Mucosa of descending colon (tissue), 3 donors: Measurements from ENCODE around the gene ALDOC. TPM values are rescaled to one million over a fixed set of nuclear protein-coding genes. Genes with fewer than 3 reads are reported as not detected.

ENCODE experiments used
- ATAC-seq: fragments of 200-7000 bp; cut with Tn5 transposase; one replicate; pipeline ENCODE4 v1.9.1; 2020; ENCODE audit warnings: mild to moderate bottlenecking, moderate library complexity
- DNase-seq, 3 donors: peaks; one replicate each; pipeline ENCODE4 v3.0.0-alpha.2; 2020
- H3K36me3 ChIP-seq: fragments of 200-600 bp; one replicate; pipeline ENCODE4 v1.8.0; 2021; ENCODE audit warnings: low read depth, mild to moderate bottlenecking
- H3K4me1 ChIP-seq: fragments of 200-600 bp; one replicate; pipeline ENCODE4 v1.8.0; 2021; ENCODE audit warnings: low read depth, mild to moderate bottlenecking
- H3K4me3 ChIP-seq: fragments of 200-600 bp; one replicate; pipeline ENCODE4 v1.8.0; 2021; ENCODE audit warnings: mild to moderate bottlenecking
- H3K9me3 ChIP-seq: fragments of 200-600 bp; one replicate; pipeline ENCODE4 v1.8.0; 2021; ENCODE audit warnings: mild to moderate bottlenecking
- intact Hi-C, 2 donors: fragments of 100-400 bp; cut with DNase I in 1 of 2; cut with micrococcal nuclease in 1 of 2; formaldehyde crosslinking; loops; one replicate each; pipeline versions ENCODE4 v1.11.0 to v1.11.1; 2022; cut with DNase I, micrococcal nuclease
- long read RNA-seq, 2 donors: library from polyadenylated mRNA; unstranded; transcript quantifications; one replicate each; pipeline ENCODE4 v2.0.0, GENCODE V29; 2019 to 2021
- total RNA-seq, 3 donors: library from RNA; stranded (reverse); fragmentation: NEBNext Ultra II Directional in 2 of 3; extraction: Animal tissue kit (Norgen Biotek cat#: 25700) in 2 of 3; gene quantifications; one replicate each; pipeline versions ENCODE4 v1.2.1 to v1.2.4, GENCODE V29; 2021 to 2023
- TF ChIP-seq, protein P1 (sequence below): fragments of 200-600 bp; IDR thresholded peaks from one replicate; pipeline ENCODE4 v1.8.0; 2022; ENCODE audit warnings: antibody characterized with exemption, mild to moderate bottlenecking
- donor health status: DM: no; HTN: no; CAD: no; lungs with moderate emphysema.
- donor health status: DM: no; HTN: no; CAD: no.
- donor health status: DM: no; HTN: yes; CAD: no.

The ALDOC gene
- total RNA-seq, result 10 to 100 TPM; 15.3 to 25.4 (median 19.7) TPM
- long read RNA-seq, donor 1, transcript ALDOC-201 (9 exons, 1,982 nt), result major isoform, 7 of 7 reads
- long read RNA-seq, donor 1, partial matches to known transcripts, result 0 of 7 reads
- long read RNA-seq, donor 1, other reads (novel, unspliced or antisense), result 0 of 7 reads
- long read RNA-seq, donor 2, transcript ALDOC-203 (10 exons, 1,722 nt), result major isoform, 7 of 14 reads
- long read RNA-seq, donor 2, transcript ALDOC-201 (9 exons, 1,982 nt), result minor isoform, 5 of 14 reads
- long read RNA-seq, donor 2, partial matches to known transcripts, result 1 of 14 reads
- long read RNA-seq, donor 2, other reads (novel, unspliced or antisense), result 1 of 14 reads

DNA sequence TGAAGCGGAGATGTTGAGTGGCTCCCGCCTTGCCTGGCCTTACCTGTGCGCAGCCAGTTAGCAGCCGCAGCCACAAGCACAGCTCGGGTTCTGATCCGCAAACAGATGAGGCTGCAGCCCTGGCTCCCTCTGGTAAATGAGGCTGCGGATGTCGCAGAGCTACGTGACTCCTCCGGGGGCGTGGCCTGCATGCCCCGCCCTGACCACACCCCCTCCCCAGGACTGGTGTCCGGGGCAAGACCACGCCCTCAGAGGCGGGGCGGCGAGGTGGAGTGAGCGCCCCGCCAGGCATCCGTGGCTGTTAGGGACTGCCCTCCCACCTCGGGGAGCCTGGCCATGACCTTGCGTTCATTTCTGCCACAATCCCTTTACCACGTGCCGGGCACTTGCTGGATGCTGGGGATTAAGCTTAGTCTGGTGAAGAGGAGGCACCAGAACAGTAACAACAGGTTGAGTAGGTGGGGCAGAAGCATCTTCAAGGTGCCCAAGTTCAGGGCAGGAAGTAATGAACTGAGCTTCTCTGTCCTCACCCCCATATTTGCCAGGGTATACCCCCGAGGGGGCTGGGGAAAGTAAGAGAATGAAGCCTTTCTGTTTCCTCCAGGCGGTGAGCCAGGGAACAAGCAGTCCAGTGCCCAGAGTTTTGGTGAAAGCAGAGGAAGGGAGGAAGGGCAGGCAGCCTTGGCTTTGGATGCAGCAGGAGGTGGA lies at the start of gene ALDOC:
Gene ALDOC (minus strand): TSS at position 138 of the 708 bp plus-strand sequence. CDS start 1,363 bp downstream, outside the sequence.
- no peak within 1 kb of the TSS for H3K4me3 ChIP-seq

DNA sequence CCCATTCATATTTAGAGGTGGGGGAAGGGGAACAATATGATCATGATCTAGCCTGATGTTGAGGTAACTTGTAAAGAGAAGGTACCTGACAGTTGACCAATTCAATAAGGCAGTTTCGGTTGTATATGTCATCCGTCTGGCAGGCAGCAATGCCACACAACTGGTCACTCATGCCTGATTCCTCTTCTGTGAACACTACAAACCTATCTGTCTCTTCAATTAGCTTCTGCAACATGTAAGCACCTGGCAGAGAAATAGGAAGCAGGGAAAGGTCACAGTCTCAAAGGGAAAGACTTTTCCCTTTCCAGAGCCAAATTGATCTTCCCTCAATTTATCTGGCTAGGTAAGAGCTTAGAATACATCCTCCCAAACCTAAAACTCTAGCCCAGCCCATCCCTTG lies 47.5 kb upstream of the ALDOC start:
- peaks cover 14% of the 10 kb centered on the region for H3K36me3 ChIP-seq
- no peaks in the 10 kb centered on the region for H3K9me3 ChIP-seq
- DNase-seq (no peak), ATAC-seq (no peak)
- TF ChIP-seq, protein P1, sequence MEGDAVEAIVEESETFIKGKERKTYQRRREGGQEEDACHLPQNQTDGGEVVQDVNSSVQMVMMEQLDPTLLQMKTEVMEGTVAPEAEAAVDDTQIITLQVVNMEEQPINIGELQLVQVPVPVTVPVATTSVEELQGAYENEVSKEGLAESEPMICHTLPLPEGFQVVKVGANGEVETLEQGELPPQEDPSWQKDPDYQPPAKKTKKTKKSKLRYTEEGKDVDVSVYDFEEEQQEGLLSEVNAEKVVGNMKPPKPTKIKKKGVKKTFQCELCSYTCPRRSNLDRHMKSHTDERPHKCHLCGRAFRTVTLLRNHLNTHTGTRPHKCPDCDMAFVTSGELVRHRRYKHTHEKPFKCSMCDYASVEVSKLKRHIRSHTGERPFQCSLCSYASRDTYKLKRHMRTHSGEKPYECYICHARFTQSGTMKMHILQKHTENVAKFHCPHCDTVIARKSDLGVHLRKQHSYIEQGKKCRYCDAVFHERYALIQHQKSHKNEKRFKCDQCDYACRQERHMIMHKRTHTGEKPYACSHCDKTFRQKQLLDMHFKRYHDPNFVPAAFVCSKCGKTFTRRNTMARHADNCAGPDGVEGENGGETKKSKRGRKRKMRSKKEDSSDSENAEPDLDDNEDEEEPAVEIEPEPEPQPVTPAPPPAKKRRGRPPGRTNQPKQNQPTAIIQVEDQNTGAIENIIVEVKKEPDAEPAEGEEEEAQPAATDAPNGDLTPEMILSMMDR, result no peak
- no peak overlapping the region for H3K4me3 ChIP-seq
- intact Hi-C loops, result no loop called here
- no peaks in the 10 kb centered on the region for H3K4me1 ChIP-seq

More for the DNA sequence above, at the start of gene ALDOC:
- Histone ChIP-seq H3K4me1 (peaks cover 12% of the 10 kb centered on the region), H3K36me3 (no peaks in the 10 kb centered on the region), H3K9me3 (no peaks in the 10 kb centered on the region)
- intact Hi-C loops, result no loop called here
- ATAC-seq, result peak; percentile 97
- TF ChIP-seq, protein P1, result no peak
- DNase-seq, result peak; percentile 99 to 100 (median 99)

DNA sequence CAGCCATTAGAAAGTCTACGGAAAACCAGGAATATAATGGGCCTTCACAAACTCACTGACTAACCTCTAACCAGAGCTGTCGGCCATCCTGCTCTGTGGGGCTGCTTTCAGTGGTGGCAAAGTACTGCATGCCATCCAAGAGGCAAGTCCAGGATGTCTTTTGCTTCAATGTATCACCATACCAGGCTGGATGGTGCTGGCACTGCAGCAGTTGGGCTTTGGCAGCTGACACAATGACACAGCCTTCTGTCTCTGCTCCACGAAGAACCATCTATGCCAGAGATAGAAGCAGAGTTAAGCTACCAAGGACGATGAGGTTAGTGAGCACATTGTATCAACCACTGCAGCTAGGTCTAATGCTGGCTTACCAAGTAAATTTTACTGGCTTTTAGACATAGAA lies 47.0 kb upstream of the ALDOC start:
- TF ChIP-seq, protein P1, result no peak
- Histone ChIP-seq H3K36me3 (peaks cover 14% of the 10 kb centered on the region), H3K4me3 (no peak overlapping the region), H3K9me3 (no peaks in the 10 kb centered on the region), H3K4me1 (no peaks in the 10 kb centered on the region)
- ATAC-seq (no peak), DNase-seq (no peak)
- intact Hi-C loops, result no loop called here

DNA sequence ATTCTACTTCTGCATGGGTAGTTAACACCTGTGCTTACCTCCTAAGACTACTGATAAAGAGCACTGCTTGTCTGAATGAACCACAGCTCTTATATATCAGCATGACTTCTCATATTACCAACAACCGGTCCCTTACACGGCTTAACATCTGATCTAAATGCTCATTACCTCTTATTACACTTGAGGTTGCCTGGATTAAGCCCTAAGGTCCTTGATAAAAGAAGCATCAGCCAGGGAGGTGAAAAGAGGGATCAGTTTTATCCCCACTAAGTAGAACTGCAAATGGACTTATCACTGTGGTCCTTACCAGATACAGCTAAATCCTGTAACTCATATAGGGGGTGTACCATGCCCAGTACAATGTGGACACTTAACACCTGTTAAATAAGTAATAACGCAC lies 45.5 kb upstream of the ALDOC start:
- DNase-seq (no peak), ATAC-seq (no peak)
- no peaks in the 10 kb centered on the region for H3K9me3 ChIP-seq
- no peaks in the 10 kb centered on the region for H3K4me1 ChIP-seq
- TF ChIP-seq, protein P1, result no peak
- H3K4me3 ChIP-seq, result no peak overlapping the region
- intact Hi-C loops, result no loop called here
- H3K36me3 ChIP-seq, result peaks cover 10% of the 10 kb centered on the region

DNA sequence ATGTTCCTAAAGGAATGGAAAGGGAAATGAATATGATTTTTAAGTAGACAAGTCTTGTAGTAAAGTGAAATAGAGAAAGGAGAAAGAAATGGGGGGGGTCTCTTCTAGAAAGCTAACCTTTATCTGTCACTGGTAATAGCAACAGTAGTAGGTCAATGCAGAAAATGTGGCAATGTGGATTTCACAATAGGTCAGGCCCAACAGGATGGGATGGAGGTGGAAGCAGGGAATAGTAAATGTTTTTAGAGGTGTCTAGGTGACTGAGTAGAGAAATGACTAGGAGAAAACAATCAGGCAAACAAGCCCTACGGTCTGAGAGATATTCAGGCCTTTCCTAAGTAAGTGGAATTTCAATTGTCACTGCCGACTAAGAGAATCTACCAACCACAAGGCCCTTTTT lies 43.3 kb upstream of the ALDOC start:
- ATAC-seq (no peak), DNase-seq (no peak)
- no peak overlapping the region for H3K4me3 ChIP-seq
- intact Hi-C loops, result no loop called here
- H3K9me3 ChIP-seq, result no peaks in the 10 kb centered on the region
- H3K36me3 ChIP-seq, result peaks cover 25% of the 10 kb centered on the region
- TF ChIP-seq, protein P1, result no peak
- H3K4me1 ChIP-seq, result no peaks in the 10 kb centered on the region
